Esophagus muscularis mucosa (tissue), 3 donors: ENCODE results near the gene TMEM259.

Source experiments
- CTCF ChIP-seq, 3 experiments: fragments of 200-600 bp in 2 of 3; fragments of 450-650 bp in 1 of 3; sonication (generic) in 2 of 3; IDR thresholded peaks; one replicate each; pipeline ENCODE4 v1.5.1; 2017 to 2019; ENCODE audit warnings: antibody characterized with exemption in 3 of 3, mild to moderate bottlenecking in 2 of 3, moderate library complexity in 1 of 3
- POLR2A ChIP-seq: fragments of 450-650 bp; IDR thresholded peaks from one replicate; pipeline ENCODE4 v1.6.1; 2017; ENCODE audit warnings: antibody characterized with exemption, moderate library complexity, mild to moderate bottlenecking, low read depth

- TF ChIP-seq CTCF (IDR thresholded peaks at IDR 0.05) (no peak), POLR2A (no peak)
These were observed 43.2 kb upstream of the TMEM259 start for GRCh38 chr19:1063909-1064660.
